PC-9 (cell line): ENCODE measurements around the gene ERCC1. TPM values are rescaled to one million over a fixed set of nuclear protein-coding genes. Genes with fewer than 3 reads are reported as not detected.
"Not testable (repeated sequence)": the region's sequence is repeated elsewhere in the genome, so short reads cannot be mapped to it uniquely, and the experiment has no call there.

Source experiments
- BruUV-seq: library from RNA; stranded (reverse); fragments of 400-500 nt; replicated peaks from 2 replicates; lab custom pipeline; 2021; lab: Mats Ljungman, UMichigan
- CTCF ChIA-PET: fragments of 300-600 bp; sonication (Branson Sonifier 250); formaldehyde crosslinking; loops from one replicate; lab custom pipeline; 2022; ENCODE audit warnings: antibody characterized with exemption; lab: Charles Lee
- POLR2A ChIA-PET: fragments of 300-600 bp; sonication (Branson Sonifier 250); formaldehyde crosslinking; loops from one replicate; lab custom pipeline; 2022; ENCODE audit warnings: antibody characterized with exemption; ENCODE audit not compliant: unreplicated experiment; lab: Charles Lee
- DNase-seq, 2 experiments: peaks; one replicate each; pipeline versions ENCODE4 v3.0.0 to v3.0.0-alpha.2; 2015 to 2022; ENCODE audit warnings: mixed read lengths in 1 of 2
- H2AFZ ChIP-seq: fragments of 200-600 bp; sonication (generic); 2 replicates; pipeline ENCODE4 v1.8.1; 2017; ENCODE audit warnings: antibody characterized with exemption
- H3F3A ChIP-seq: fragments of 200-600 bp; sonication (generic); 2 replicates; pipeline ENCODE4 v1.8.1; 2017; ENCODE audit warnings: antibody characterized with exemption, mild to moderate bottlenecking, low read depth; ENCODE audit not compliant: insufficient read depth
- H3K27ac ChIP-seq: fragments of 200-600 bp; sonication (generic); 2 replicates; pipeline ENCODE4 v1.6.1; 2016; ENCODE audit warnings: mixed run types
- H3K27me3 ChIP-seq: fragments of 200-600 bp; sonication (generic); 2 replicates; pipeline ENCODE4 v1.6.1; 2016; ENCODE audit warnings: low read depth, mixed run types; ENCODE audit not compliant: insufficient read depth
- H3K36me3 ChIP-seq: fragments of 200-600 bp; sonication (generic); 2 replicates; pipeline ENCODE4 v1.6.1; 2016; ENCODE audit warnings: low read depth, mixed run types
- H3K4me1 ChIP-seq: fragments of 200-600 bp; sonication (generic); replicated peaks from 2 replicates; pipeline ENCODE4 v1.6.1; 2016; ENCODE audit warnings: mixed run types; ENCODE audit not compliant: insufficient read depth
- H3K4me2 ChIP-seq: fragments of 200-600 bp; sonication (generic); 2 replicates; pipeline ENCODE4 v1.6.1; 2017; ENCODE audit warnings: mixed run types
- H3K4me3 ChIP-seq: fragments of 200-600 bp; sonication (generic); 2 replicates; pipeline ENCODE4 v1.6.1; 2016; ENCODE audit warnings: mixed run types
- H3K79me2 ChIP-seq: fragments of 200-600 bp; sonication (generic); 2 replicates; pipeline ENCODE4 v1.6.1; 2017; ENCODE audit warnings: low read depth, mixed run types
- H3K9me2 ChIP-seq: fragments of 200-600 bp; sonication (generic); 2 replicates; pipeline ENCODE4 v1.8.1; 2017; ENCODE audit warnings: mild to moderate bottlenecking; ENCODE audit not compliant: insufficient read depth
- H3K9me3 ChIP-seq: fragments of 200-600 bp; sonication (generic); 2 replicates; pipeline ENCODE4 v1.8.1; 2016; ENCODE audit warnings: low read depth; ENCODE audit not compliant: insufficient read depth
- H4K20me1 ChIP-seq: fragments of 200-600 bp; sonication (generic); 2 replicates; pipeline ENCODE4 v1.8.1; 2017; ENCODE audit not compliant: insufficient read depth
- EZH2 ChIP-seq: fragments of 200-600 bp; sonication (generic); IDR thresholded peaks from 2 replicates; pipeline ENCODE4 v1.8.0; 2017; ENCODE audit warnings: antibody characterized with exemption, low read depth
- intact Hi-C: fragments of 100-400 bp; cut with micrococcal nuclease; formaldehyde crosslinking; loops from one replicate; pipeline ENCODE4 v1.10.0; 2022; ENCODE audit not compliant: unreplicated experiment
- total RNA-seq: library from RNA; stranded (reverse); gene quantifications from 2 replicates; pipeline ENCODE4 v1.2.3, GENCODE V29; 2021
- TF ChIP-seq, protein P1 (sequence below): fragments of 200-600 bp; sonication (generic); conservative IDR thresholded peaks from 2 replicates; pipeline ENCODE4 v1.6.1; 2017; ENCODE audit warnings: mixed run types, antibody characterized with exemption, mild to moderate bottlenecking, moderate library complexity

Gene ERCC1
- total RNA-seq, 1 experiment from 2014 or later = 102 TPM

- intact Hi-C loops = no loop called here
- ChIA-PET CTCF (interaction anchor here (0.6 kb wide), 2 partner anchors 31 to 52 kb away, joined by 3 to 4 read pairs; no protein-coding TSS in a partner anchor), POLR2A (interaction anchor here (0.6 kb wide), 1 partner anchor 558 kb away, joined by 5 read pairs; the partner anchor contains the start of gene CCDC61)
- H3K27me3 ChIP-seq = no peaks in the 10 kb centered on the region
- no TSS peak for BruUV-seq
- DNase-seq = no peak
- H3K9me3 ChIP-seq = no peaks in the 10 kb centered on the region
- TF ChIP-seq, protein P1, sequence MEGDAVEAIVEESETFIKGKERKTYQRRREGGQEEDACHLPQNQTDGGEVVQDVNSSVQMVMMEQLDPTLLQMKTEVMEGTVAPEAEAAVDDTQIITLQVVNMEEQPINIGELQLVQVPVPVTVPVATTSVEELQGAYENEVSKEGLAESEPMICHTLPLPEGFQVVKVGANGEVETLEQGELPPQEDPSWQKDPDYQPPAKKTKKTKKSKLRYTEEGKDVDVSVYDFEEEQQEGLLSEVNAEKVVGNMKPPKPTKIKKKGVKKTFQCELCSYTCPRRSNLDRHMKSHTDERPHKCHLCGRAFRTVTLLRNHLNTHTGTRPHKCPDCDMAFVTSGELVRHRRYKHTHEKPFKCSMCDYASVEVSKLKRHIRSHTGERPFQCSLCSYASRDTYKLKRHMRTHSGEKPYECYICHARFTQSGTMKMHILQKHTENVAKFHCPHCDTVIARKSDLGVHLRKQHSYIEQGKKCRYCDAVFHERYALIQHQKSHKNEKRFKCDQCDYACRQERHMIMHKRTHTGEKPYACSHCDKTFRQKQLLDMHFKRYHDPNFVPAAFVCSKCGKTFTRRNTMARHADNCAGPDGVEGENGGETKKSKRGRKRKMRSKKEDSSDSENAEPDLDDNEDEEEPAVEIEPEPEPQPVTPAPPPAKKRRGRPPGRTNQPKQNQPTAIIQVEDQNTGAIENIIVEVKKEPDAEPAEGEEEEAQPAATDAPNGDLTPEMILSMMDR = no peak
- no peak for TF ChIP-seq EZH2
- H3K79me2 ChIP-seq = no peaks in the 10 kb centered on the region
- peaks cover 5% of the 10 kb centered on the region for H3K4me1 ChIP-seq
- no peak overlapping the region for H2AFZ ChIP-seq
- peaks cover 34% of the 10 kb centered on the region for H3F3A ChIP-seq
- no peak overlapping the region for H3K27ac ChIP-seq
- no peak overlapping the region for H3K4me2 ChIP-seq
- H3K9me2 ChIP-seq = no peaks in the 10 kb centered on the region
- H4K20me1 ChIP-seq = no peaks in the 10 kb centered on the region
- H3K4me3 ChIP-seq = no peak overlapping the region
- no peaks in the 10 kb centered on the region for H3K36me3 ChIP-seq
Measured at GRCh38 chr19:45437328-45437727, 13.6 kb upstream of the ERCC1 start.

DNA sequence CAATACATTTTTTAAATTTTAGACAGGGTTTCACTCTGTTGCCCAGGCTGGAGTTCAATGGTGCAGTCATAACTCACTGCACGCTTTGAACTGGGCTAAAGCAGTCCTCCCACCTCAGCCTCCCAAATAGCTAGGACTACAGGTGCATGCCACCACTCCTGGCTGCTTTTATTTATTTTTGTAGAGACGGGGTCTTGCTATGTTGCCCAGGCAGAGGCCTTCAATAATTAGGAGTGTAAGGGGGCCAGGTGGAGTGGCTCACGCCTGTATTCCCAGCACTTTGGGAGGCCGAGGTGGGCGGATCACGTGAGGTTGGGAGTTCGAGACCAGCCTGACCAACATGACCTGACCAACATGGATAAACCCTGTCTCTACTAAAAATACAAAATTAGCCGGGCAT is 8.8 kb upstream of the ERCC1 start:
- DNase-seq, H3K79me2 ChIP-seq, H3K9me3 ChIP-seq, intact Hi-C loops, H3K27me3 ChIP-seq, H3K27ac ChIP-seq, H3K4me3 ChIP-seq, H4K20me1 ChIP-seq, CTCF ChIA-PET, H3K4me1 ChIP-seq, BruUV-seq, H2AFZ ChIP-seq, H3K4me2 ChIP-seq, H3K36me3 ChIP-seq, H3K9me2 ChIP-seq: not testable (repeated sequence)
- peaks cover 40% of the 10 kb centered on the region for H3F3A ChIP-seq
- POLR2A ChIA-PET = interaction anchor here (0.7 kb wide), 1 partner anchor 209 kb away, joined by 5 read pairs; no protein-coding TSS in a partner anchor

DNA sequence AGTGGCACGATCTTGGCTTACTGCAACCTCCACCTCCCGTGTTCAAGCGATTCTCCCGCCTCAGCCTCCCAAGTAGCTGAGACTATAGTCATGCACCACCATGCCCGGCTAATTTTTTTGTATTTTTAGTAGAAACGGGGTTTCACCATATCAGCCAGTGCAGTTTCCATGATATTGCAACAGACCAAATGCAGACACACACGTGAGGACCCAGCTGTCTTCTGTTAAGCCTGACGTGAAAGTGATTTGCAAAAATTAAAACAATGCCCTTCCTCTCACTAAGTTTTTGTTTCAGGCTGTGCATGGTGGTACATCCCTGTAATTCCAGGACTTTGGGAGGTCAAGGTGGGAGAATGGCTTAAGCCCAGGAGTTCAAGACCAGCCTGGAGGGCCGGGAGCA is 7.3 kb upstream of the ERCC1 start:
- H3K9me3 ChIP-seq, H3K27ac ChIP-seq, H3K36me3 ChIP-seq, H3K79me2 ChIP-seq, H4K20me1 ChIP-seq, BruUV-seq, H3K4me3 ChIP-seq, H3K27me3 ChIP-seq, H3K4me2 ChIP-seq, intact Hi-C loops, H2AFZ ChIP-seq, DNase-seq, H3K9me2 ChIP-seq: not testable (repeated sequence)
- ChIA-PET CTCF (interaction anchor here (0.5 to 0.7 kb wide), 2 partner anchors 46 to 261 kb away, joined by 4 to 6 read pairs; partner anchors contain the start of gene SNRPD2), POLR2A (interaction anchor here (0.7 kb wide), 1 partner anchor 39 kb away, joined by 3 read pairs; no protein-coding TSS in a partner anchor)
- Histone ChIP-seq H3K4me1 (peaks cover 11% of the 10 kb centered on the region), H3F3A (peaks cover 53% of the 10 kb centered on the region)

- intact Hi-C loops, H3K27ac ChIP-seq, DNase-seq, H3K79me2 ChIP-seq, H3K4me2 ChIP-seq, H3K9me3 ChIP-seq, H3K36me3 ChIP-seq, BruUV-seq, H4K20me1 ChIP-seq, H3K27me3 ChIP-seq, H2AFZ ChIP-seq, H3K9me2 ChIP-seq, H3K4me3 ChIP-seq, CTCF ChIA-PET: not testable (repeated sequence)
- Histone ChIP-seq H3F3A (peaks cover 53% of the 10 kb centered on the region), H3K4me1 (peaks cover 22% of the 10 kb centered on the region)
- POLR2A ChIA-PET = interaction anchor here (0.7 kb wide), 1 partner anchor 25 kb away, joined by 6 read pairs; the partner anchor contains the start of gene PPP1R13L
Measured at GRCh38 chr19:45429896-45430295, 6.2 kb upstream of the ERCC1 start.
